Activated CD4-positive, CD25-positive, alpha-beta regulatory T cell treated with anti-CD3 and anti-CD28 coated beads, Interleukin-2, amount 50 U/mL, for 72 hours (primary cell): ENCODE data around the gene STARD8.

Source experiments
- DNase-seq: peaks from one replicate; pipeline ENCODE4 v3.0.0; 2021

The STARD8 gene

GRCh38 chrX:68753218-68753617 lies 105.8 kb downstream of the STARD8 start:
- no peak for DNase-seq

GRCh38 chrX:68754406-68754805 lies 106.9 kb downstream of the STARD8 start:
- no peak for DNase-seq

GRCh38 chrX:68755616-68756125 lies 108.2 kb downstream of the STARD8 start:
- DNase-seq = no peak

GRCh38 chrX:68757331-68757730 lies 109.9 kb downstream of the STARD8 start:
- DNase-seq = no peak

- no peak for DNase-seq
Observed at GRCh38 chrX:68757731-68758130, 110.3 kb downstream of the STARD8 start.

GRCh38 chrX:68758671-68759070 lies 111.2 kb downstream of the STARD8 start:
- no peak for DNase-seq

- DNase-seq = no peak
Observed at GRCh38 chrX:68761086-68761485, 113.6 kb downstream of the STARD8 start.

- no peak for DNase-seq
Observed at GRCh38 chrX:68762766-68763165, 115.3 kb downstream of the STARD8 start.

- DNase-seq = no peak
Observed at GRCh38 chrX:68763481-68763880, 116.0 kb downstream of the STARD8 start.
